ENCODE results near the gene HPSE. TPM values are rescaled to one million over a fixed set of nuclear protein-coding genes. Genes with fewer than 3 reads are reported as not detected.

HPSE gene
- total and polyA plus RNA-seq, 2 of the 8 experiments (the other 6 are each of a cell fraction or from before 2014, with no cell fraction given), result 1.5 to 5.0 TPM

GRCh38 chr4:83331956-83332355, 2.7 kb downstream of the HPSE start:
- Histone ChIP-seq H3K18ac (ENCODE audit: extremely low read depth, low read length) (no peak overlapping the region), H3K4me1 (replicated peaks in 1 of 4; ENCODE audit: control insufficient read depth in 3 of 4, insufficient read depth in 4 of 4, low read length in 3 of 4) (no peaks in the 10 kb centered on the region), H2BK12ac (ENCODE audit: low read depth, low read length) (no peak overlapping the region), H3K79me2 (ENCODE audit: control insufficient read depth in 1 of 2, insufficient read depth in 2 of 2, low read length in 2 of 2) (no peaks in the 10 kb centered on the region), H3K9ac (replicated peaks in 1 of 4; ENCODE audit: extremely low read depth in 1 of 4, low read depth in 3 of 4, low read length in 3 of 4) (no peak overlapping the region), H3K79me1 (ENCODE audit: low read depth, low read length) (no peaks in the 10 kb centered on the region), H3K23me2 (ENCODE audit: low read depth, low read length) (peaks cover 16% of the 10 kb centered on the region), H4K5ac (ENCODE audit: insufficient read length, low read depth, low read length) (no peak overlapping the region), H3K36me3 (ENCODE audit: control insufficient read depth in 2 of 4, insufficient read depth in 4 of 4, low read length in 3 of 4) (no peaks in the 10 kb centered on the region), H2AFZ (ENCODE audit: low read length) (no peak overlapping the region), H2BK15ac (ENCODE audit: low read length) (no peak overlapping the region), H3K23ac (ENCODE audit: insufficient read length) (no peak overlapping the region), H3K56ac (replicated peaks; ENCODE audit: insufficient read length, low read depth, low read length) (no peak overlapping the region), H2BK5ac (ENCODE audit: low read depth, low read length) (no peak overlapping the region), H2BK20ac (ENCODE audit: low read length) (no peak overlapping the region), H3K4ac (replicated peaks; ENCODE audit: insufficient read length, low read depth, low read length) (no peak overlapping the region), H2AK5ac (ENCODE audit: low read depth, low read length) (no peak overlapping the region), H3K4me2 (ENCODE audit: insufficient read depth in 1 of 2, low read depth in 2 of 2, low read length in 2 of 2) (no peak overlapping the region), H3K27me3 (replicated peaks in 1 of 4; ENCODE audit: control insufficient read depth in 3 of 4, extremely low read depth in 1 of 4, insufficient read depth in 3 of 4, low read length in 3 of 4) (peaks cover 11 to 33% (median 25%) of the 10 kb centered on the region in 4 experiments), H2BK120ac (replicated peaks; ENCODE audit: low read depth, low read length) (no peak overlapping the region), H4K20me1 (replicated peaks in 1 of 2; ENCODE audit: control insufficient read depth in 1 of 2, insufficient read depth in 2 of 2, low read length in 2 of 2) (no peaks in the 10 kb centered on the region), H3K9me3 (ENCODE audit: insufficient read depth in 2 of 2, low read depth in 1 of 2, low read length in 1 of 2) (no peaks in the 10 kb centered on the region), H3K27ac (ENCODE audit: low read depth, low read length) (no peak overlapping the region), H3K4me3 (ENCODE audit: extremely low read depth in 1 of 4, insufficient read depth in 2 of 4, low read depth in 3 of 4, low read length in 4 of 4) (no peak overlapping the region), H4K91ac (replicated peaks; ENCODE audit: insufficient read length, low read length) (no peak overlapping the region), H3K14ac (ENCODE audit: insufficient read length) (no peak overlapping the region), H4K8ac (ENCODE audit: extremely low read depth, insufficient read depth, low read length) (no peak overlapping the region)
- POLR2A ChIA-PET (ENCODE audit: partially characterized antibody), result no interaction called here
- FAIRE-seq, result no peak
- DNase-seq (ENCODE audit: low read depth in 1 of 2, low spot score in 2 of 2), result no peak
- CTCF ChIA-PET (ENCODE audit: partially characterized antibody), result interaction anchor here (1.6 kb wide), 1 partner anchor 50 kb away, joined by 3 read pairs; no protein-coding TSS in a partner anchor
- WGBS, 2 experiments (ENCODE audit: extremely low coverage in 1 of 2, insufficient coverage in 1 of 2, insufficient read length in 1 of 2, insufficient replicate concordance in 2 of 2, low coverage in 1 of 2, low lambda C conversion rate in 2 of 2, missing lambda C conversion rate in 1 of 2), result 78% methylated on average over 3 of the region's 3 CpGs; no CpG with 5 or more reads in 1 of the 2 experiments
- TF ChIP-seq BCL11A (IDR thresholded peaks at IDR 0.05; ENCODE audit: low read depth in 2 of 2, low read length in 2 of 2) (no peak), ZNF274 (IDR thresholded peaks at IDR 0.05; ENCODE audit: borderline replicate concordance, extremely low read depth, low read length) (no peak), SP4 (IDR thresholded peaks at IDR 0.05; ENCODE audit: low read length) (no peak)
